Measurements from ENCODE around the gene KRTAP7-1.

The KRTAP7-1 gene

GRCh38 chr21:30779249-30779648, 50.3 kb downstream of the KRTAP7-1 start:
- Histone ChIP-seq H3K27me3 (ENCODE audit: insufficient read depth, low read length) (no peaks in the 10 kb centered on the region), H3K9ac (ENCODE audit: low read depth, low read length) (no peak overlapping the region), H3K4me1 (ENCODE audit: insufficient read depth, low read length) (no peaks in the 10 kb centered on the region), H3K9me3 (ENCODE audit: insufficient read depth, low read depth, low read length) (peaks cover 7% of the 10 kb centered on the region; the same call in 1 of the 2 replicates), H3K27ac (ENCODE audit: low read length) (no peak overlapping the region), H3K4me3 (ENCODE audit: low read length) (no peak overlapping the region), H3K36me3 (ENCODE audit: insufficient read depth, low read depth, low read length) (no peaks in the 10 kb centered on the region)

Measured in iPS-20b (cell line).